ENCODE results near the gene PSMB7.

The PSMB7 gene

GRCh38 chr9:124384846-124385245 is 30.4 kb downstream of the PSMB7 start:
- in situ Hi-C loops (cut with MboI; ENCODE audit: low sequenced_read_pairs): no loop called here

- in situ Hi-C loops (cut with MboI; ENCODE audit: low sequenced_read_pairs): no loop called here
Observed at GRCh38 chr9:124384210-124384609, 31.0 kb downstream of the PSMB7 start.

GRCh38 chr9:124381170-124381945 is 33.9 kb downstream of the PSMB7 start:
- in situ Hi-C loops (cut with MboI; ENCODE audit: low sequenced_read_pairs): no loop called here

GRCh38 chr9:124377551-124378406 is 37.5 kb downstream of the PSMB7 start:
- in situ Hi-C loops (cut with MboI; ENCODE audit: low sequenced_read_pairs): no loop called here

GRCh38 chr9:124376329-124376728 is 38.9 kb downstream of the PSMB7 start:
- in situ Hi-C loops (cut with MboI; ENCODE audit: low sequenced_read_pairs): no loop called here

- in situ Hi-C loops (cut with MboI; ENCODE audit: low sequenced_read_pairs): no loop called here
Observed at GRCh38 chr9:124375726-124376125, 39.5 kb downstream of the PSMB7 start.

GRCh38 chr9:124373851-124374250 is 41.4 kb downstream of the PSMB7 start:
- in situ Hi-C loops (cut with MboI; ENCODE audit: low sequenced_read_pairs): no loop called here

GRCh38 chr9:124373386-124373785 is 41.9 kb downstream of the PSMB7 start:
- in situ Hi-C loops (cut with MboI; ENCODE audit: low sequenced_read_pairs): no loop called here

- in situ Hi-C loops (cut with MboI; ENCODE audit: low sequenced_read_pairs): no loop called here
Observed at GRCh38 chr9:124372038-124372437, 43.2 kb downstream of the PSMB7 start.

- in situ Hi-C loops (cut with MboI; ENCODE audit: low sequenced_read_pairs): no loop called here
Observed at GRCh38 chr9:124370896-124371582, 44.2 kb downstream of the PSMB7 start.

GRCh38 chr9:124369231-124369797 is 45.9 kb downstream of the PSMB7 start:
- in situ Hi-C loops (cut with MboI; ENCODE audit: low sequenced_read_pairs): no loop called here

- in situ Hi-C loops (cut with MboI; ENCODE audit: low sequenced_read_pairs): no loop called here
Observed at GRCh38 chr9:124368692-124369091, 46.5 kb downstream of the PSMB7 start.

- in situ Hi-C loops (cut with MboI; ENCODE audit: low sequenced_read_pairs): no loop called here
Observed at GRCh38 chr9:124366476-124367220, 48.6 kb downstream of the PSMB7 start.

GRCh38 chr9:124365036-124365435 is 50.2 kb downstream of the PSMB7 start:
- in situ Hi-C loops (cut with MboI; ENCODE audit: low sequenced_read_pairs): no loop called here

GRCh38 chr9:124364141-124364540 is 51.1 kb downstream of the PSMB7 start:
- in situ Hi-C loops (cut with MboI; ENCODE audit: low sequenced_read_pairs): no loop called here

- in situ Hi-C loops (cut with MboI; ENCODE audit: low sequenced_read_pairs): no loop called here
Observed at GRCh38 chr9:124363326-124364096, 51.7 kb downstream of the PSMB7 start.

GRCh38 chr9:124361128-124361527 is 54.1 kb downstream of the PSMB7 start:
- in situ Hi-C loops (cut with MboI; ENCODE audit: low sequenced_read_pairs): no loop called here

GRCh38 chr9:124359855-124360678 is 55.2 kb downstream of the PSMB7 start:
- in situ Hi-C loops (cut with MboI; ENCODE audit: low sequenced_read_pairs): no loop called here

- in situ Hi-C loops (cut with MboI; ENCODE audit: low sequenced_read_pairs): no loop called here
Observed at GRCh38 chr9:124359426-124359825, 55.8 kb downstream of the PSMB7 start.
